DOHH2 (cell line): ENCODE measurements around the gene NCKIPSD.

ENCODE experiments used
- CTCF ChIP-seq: fragments of 200-600 bp; sonication (generic); IDR thresholded peaks from one replicate; pipeline ENCODE4 v1.5.1; 2014; ENCODE audit warnings: antibody characterized with exemption, mild to moderate bottlenecking, low read depth, low read length; ENCODE audit not compliant: poor library complexity, severe bottlenecking
- EZH2phosphoT487 ChIP-seq: fragments of 200-600 bp; sonication (generic); IDR thresholded peaks from 2 replicates; pipeline ENCODE4 v1.6.1; 2017; ENCODE audit warnings: borderline replicate concordance, mild to moderate bottlenecking, antibody characterized with exemption, low read length, moderate library complexity, mixed read lengths

GRCh38 chr3:48642605-48643004, 43.1 kb downstream of the NCKIPSD start:
- TF ChIP-seq CTCF (no peak), EZH2phosphoT487 (no peak)
